H1 (cell line): ENCODE measurements around the gene ATF3.

ENCODE experiments used
- CREB1 ChIP-seq: IDR thresholded peaks from 2 replicates; pipeline ENCODE4 v1.6.1; 2012; ENCODE audit warnings: inconsistent platforms
- CTCF ChIP-seq, 3 experiments: IDR thresholded peaks; 1 replicate in 2 of 3; 2 replicates in 1 of 3; pipeline versions ENCODE4 v1.5.1 to v1.6.1; 2011; ENCODE audit warnings: low read length in 3 of 3, mild to moderate bottlenecking in 3 of 3, inconsistent platforms in 2 of 3, low read depth in 1 of 3, moderate library complexity in 1 of 3; ENCODE audit not compliant: insufficient read depth in 1 of 3; ENCODE audit errors: control extremely low read depth in 1 of 3
- HDAC6 ChIP-seq: IDR thresholded peaks from one replicate; pipeline ENCODE4 v1.7.1; 2012; ENCODE audit warnings: low read depth, mild to moderate bottlenecking, inconsistent platforms, low read length, moderate library complexity
- MAX ChIP-seq: IDR thresholded peaks from 2 replicates; pipeline ENCODE4 v1.6.1; 2012; ENCODE audit warnings: inconsistent platforms
- PHF8 ChIP-seq: fragments of 200-600 bp; sonication (generic); conservative IDR thresholded peaks from 2 replicates; pipeline ENCODE4 v1.7.1; 2012; ENCODE audit warnings: low read depth, mild to moderate bottlenecking, inconsistent platforms, low read length, moderate library complexity
- POLR2A ChIP-seq, 2 experiments: IDR thresholded peaks; 1 replicate in 1 of 2; 2 replicates in 1 of 2; pipeline ENCODE4 v1.6.1; 2011; ENCODE audit warnings: low read depth in 2 of 2, low read length in 2 of 2, mild to moderate bottlenecking in 2 of 2; ENCODE audit errors: control extremely low read depth in 1 of 2
- POLR2AphosphoS5 ChIP-seq: IDR thresholded peaks from 2 replicates; pipeline ENCODE4 v1.6.1; 2011; ENCODE audit warnings: low read depth, low read length
- TAF1 ChIP-seq: IDR thresholded peaks from 2 replicates; pipeline ENCODE4 v1.6.1; 2011; ENCODE audit warnings: mild to moderate bottlenecking, low read depth, low read length

GRCh38 chr1:212575333-212575732, 33.2 kb upstream of the ATF3 start:
- TF ChIP-seq TAF1 (no peak), POLR2AphosphoS5 (no peak), CTCF (IDR thresholded peaks at IDR 0.05; ENCODE audit: control extremely low read depth in 1 of 3, insufficient read depth in 1 of 3, low read depth in 1 of 3, low read length in 3 of 3) (no peak), CREB1 (no peak), MAX (no peak), POLR2A (IDR thresholded peaks at IDR 0.05; ENCODE audit: control extremely low read depth in 1 of 2, low read depth in 2 of 2, low read length in 2 of 2) (no peak), PHF8 (no peak), HDAC6 (no peak)
